Upper lobe of right lung (tissue), 1 donor: ENCODE results near the gene NNMT. TPM values are rescaled to one million over a fixed set of nuclear protein-coding genes. Genes with fewer than 3 reads are reported as not detected.
A peak's percentile ranks its signal among the peaks of the same experiment; 100 is the strongest.

Source experiments
- ATAC-seq: fragments of 200-7000 bp; cut with Tn5 transposase; one replicate; pipeline ENCODE4 v1.9.1; 2020; ENCODE audit warnings: mild to moderate bottlenecking, moderate library complexity
- DNase-seq: peaks from one replicate; pipeline ENCODE4 v3.0.0-alpha.2; 2020
- H3K27ac ChIP-seq: fragments of 200-600 bp; one replicate; pipeline ENCODE4 v1.8.0; 2022
- H3K27me3 ChIP-seq: fragments of 200-600 bp; one replicate; pipeline ENCODE4 v1.8.0; 2022; ENCODE audit warnings: mild to moderate bottlenecking
- H3K36me3 ChIP-seq: fragments of 200-600 bp; one replicate; pipeline ENCODE4 v1.8.0; 2022
- H3K4me1 ChIP-seq: fragments of 200-600 bp; one replicate; pipeline ENCODE4 v1.8.0; 2022
- H3K4me3 ChIP-seq: fragments of 200-600 bp; one replicate; pipeline ENCODE4 v1.8.0; 2022; ENCODE audit warnings: mild to moderate bottlenecking
- H3K9me3 ChIP-seq: fragments of 200-600 bp; one replicate; pipeline ENCODE4 v1.8.0; 2022
- intact Hi-C: fragments of 100-400 bp; cut with DNase I; formaldehyde crosslinking; loops from one replicate; pipeline ENCODE4 v1.11.0; 2022
- total RNA-seq: library from RNA; stranded (reverse); fragmentation: NEBNext Ultra II Directional; extraction: Animal tissue kit (Norgen Biotek cat#: 25700); gene quantifications from one replicate; pipeline ENCODE4 v1.2.1, GENCODE V29; 2021
- TF ChIP-seq, protein P1 (sequence below): fragments of 200-600 bp; IDR thresholded peaks from one replicate; pipeline ENCODE4 v1.8.0; 2022; ENCODE audit warnings: antibody characterized with exemption
- donor health status: DM: no; HTN: yes; CAD: no; lungs with severe emphysema.

NNMT gene
- total RNA-seq, 1 donor from 2014 or later = 349 TPM

DNA sequence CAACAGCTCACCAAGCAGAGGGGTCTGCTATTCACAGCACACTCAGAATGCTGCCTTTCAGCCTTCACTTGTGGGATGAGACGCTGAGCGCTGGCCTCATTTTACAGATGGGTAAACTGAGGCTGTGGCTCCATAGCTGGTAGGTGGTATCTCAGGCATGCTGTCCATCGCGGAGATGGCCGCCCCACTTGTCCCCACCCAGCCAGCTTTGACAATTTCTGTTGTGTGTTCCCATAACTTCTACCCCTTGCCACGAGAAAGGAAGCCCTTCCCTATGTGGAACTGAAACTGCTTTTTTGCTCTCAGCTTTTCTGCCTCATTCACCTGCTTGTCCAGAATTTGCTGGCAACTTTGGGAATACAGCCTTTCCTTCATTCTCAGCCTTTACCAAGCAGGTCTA lies 36.1 kb upstream of the NNMT start:
- TF ChIP-seq, protein P1, sequence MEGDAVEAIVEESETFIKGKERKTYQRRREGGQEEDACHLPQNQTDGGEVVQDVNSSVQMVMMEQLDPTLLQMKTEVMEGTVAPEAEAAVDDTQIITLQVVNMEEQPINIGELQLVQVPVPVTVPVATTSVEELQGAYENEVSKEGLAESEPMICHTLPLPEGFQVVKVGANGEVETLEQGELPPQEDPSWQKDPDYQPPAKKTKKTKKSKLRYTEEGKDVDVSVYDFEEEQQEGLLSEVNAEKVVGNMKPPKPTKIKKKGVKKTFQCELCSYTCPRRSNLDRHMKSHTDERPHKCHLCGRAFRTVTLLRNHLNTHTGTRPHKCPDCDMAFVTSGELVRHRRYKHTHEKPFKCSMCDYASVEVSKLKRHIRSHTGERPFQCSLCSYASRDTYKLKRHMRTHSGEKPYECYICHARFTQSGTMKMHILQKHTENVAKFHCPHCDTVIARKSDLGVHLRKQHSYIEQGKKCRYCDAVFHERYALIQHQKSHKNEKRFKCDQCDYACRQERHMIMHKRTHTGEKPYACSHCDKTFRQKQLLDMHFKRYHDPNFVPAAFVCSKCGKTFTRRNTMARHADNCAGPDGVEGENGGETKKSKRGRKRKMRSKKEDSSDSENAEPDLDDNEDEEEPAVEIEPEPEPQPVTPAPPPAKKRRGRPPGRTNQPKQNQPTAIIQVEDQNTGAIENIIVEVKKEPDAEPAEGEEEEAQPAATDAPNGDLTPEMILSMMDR = no peak

DNA sequence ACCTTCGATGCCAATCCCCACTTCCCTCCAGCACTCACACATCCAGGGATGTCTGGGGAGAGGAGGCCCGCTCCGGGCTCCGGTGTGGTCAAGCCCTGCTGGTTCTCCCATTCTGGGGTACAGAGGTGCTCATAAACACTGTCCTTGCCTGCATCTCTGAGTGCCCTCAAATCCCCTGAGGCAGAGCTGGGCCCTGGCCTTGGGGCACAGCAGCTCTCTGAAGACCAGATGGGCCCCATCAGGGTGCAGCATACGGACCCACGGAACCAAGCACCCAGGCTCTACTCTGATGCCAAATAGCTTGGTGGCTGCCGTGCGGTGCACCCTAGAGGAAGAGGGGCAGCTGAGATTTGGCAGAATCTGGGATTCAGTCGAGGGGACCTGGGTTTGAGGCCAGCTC lies 35.7 kb upstream of the NNMT start:
- Histone ChIP-seq H3K9me3 (no peaks in the 10 kb centered on the region), H3K4me1 (peaks cover 32% of the 10 kb centered on the region), H3K27ac (no peak overlapping the region), H3K27me3 (no peaks in the 10 kb centered on the region), H3K4me3 (no peak overlapping the region), H3K36me3 (peaks cover 7% of the 10 kb centered on the region)
- ATAC-seq (peak; percentile 4), DNase-seq (no peak)
- TF ChIP-seq, protein P1 = no peak
- intact Hi-C loops = loop anchor here (5.0 to 10.0 kb wide), 2 partner anchors 223 to 366 kb away; no protein-coding TSS in a partner anchor

More for the DNA sequence above, 36.1 kb upstream of the NNMT start:
- Histone ChIP-seq H3K36me3 (peaks cover 8% of the 10 kb centered on the region), H3K27ac (peak overlapping the region; percentile 24), H3K9me3 (no peaks in the 10 kb centered on the region), H3K4me3 (no peak overlapping the region), H3K27me3 (no peaks in the 10 kb centered on the region), H3K4me1 (peaks cover 32% of the 10 kb centered on the region)
- intact Hi-C loops = loop anchor here (5.0 to 10.0 kb wide), 2 partner anchors 223 to 365 kb away; no protein-coding TSS in a partner anchor
- ATAC-seq = no peak
- DNase-seq = peak; percentile 51

DNA sequence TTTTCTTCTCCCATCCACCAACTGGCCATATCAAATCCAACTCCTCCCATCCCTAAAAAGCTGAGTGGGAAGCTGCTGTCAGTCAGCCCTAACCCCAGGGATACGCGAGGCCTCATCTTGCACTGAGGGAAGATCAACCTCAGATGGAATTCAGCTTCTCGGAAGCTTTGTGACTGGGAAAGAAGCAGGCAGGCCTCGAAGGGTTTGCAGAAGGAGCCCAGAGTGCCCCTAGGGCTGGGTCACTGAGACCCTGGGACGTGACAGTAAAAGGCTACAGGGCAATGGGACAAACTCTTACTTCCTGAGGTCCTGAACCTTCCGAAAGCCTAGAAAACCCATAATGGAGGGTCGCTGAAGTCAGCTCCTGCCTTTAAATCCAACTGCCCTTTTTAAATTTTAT lies 34.4 kb upstream of the NNMT start:
- TF ChIP-seq, protein P1 = no peak
- Histone ChIP-seq H3K4me3 (no peak overlapping the region), H3K4me1 (peaks cover 25% of the 10 kb centered on the region), H3K36me3 (no peaks in the 10 kb centered on the region), H3K27me3 (no peaks in the 10 kb centered on the region), H3K9me3 (no peaks in the 10 kb centered on the region), H3K27ac (no peak overlapping the region)
- DNase-seq = peak; percentile 40
- intact Hi-C loops = loop anchor here (5.0 to 10.0 kb wide), 2 partner anchors 224 to 367 kb away; no protein-coding TSS in a partner anchor
- ATAC-seq = no peak

DNA sequence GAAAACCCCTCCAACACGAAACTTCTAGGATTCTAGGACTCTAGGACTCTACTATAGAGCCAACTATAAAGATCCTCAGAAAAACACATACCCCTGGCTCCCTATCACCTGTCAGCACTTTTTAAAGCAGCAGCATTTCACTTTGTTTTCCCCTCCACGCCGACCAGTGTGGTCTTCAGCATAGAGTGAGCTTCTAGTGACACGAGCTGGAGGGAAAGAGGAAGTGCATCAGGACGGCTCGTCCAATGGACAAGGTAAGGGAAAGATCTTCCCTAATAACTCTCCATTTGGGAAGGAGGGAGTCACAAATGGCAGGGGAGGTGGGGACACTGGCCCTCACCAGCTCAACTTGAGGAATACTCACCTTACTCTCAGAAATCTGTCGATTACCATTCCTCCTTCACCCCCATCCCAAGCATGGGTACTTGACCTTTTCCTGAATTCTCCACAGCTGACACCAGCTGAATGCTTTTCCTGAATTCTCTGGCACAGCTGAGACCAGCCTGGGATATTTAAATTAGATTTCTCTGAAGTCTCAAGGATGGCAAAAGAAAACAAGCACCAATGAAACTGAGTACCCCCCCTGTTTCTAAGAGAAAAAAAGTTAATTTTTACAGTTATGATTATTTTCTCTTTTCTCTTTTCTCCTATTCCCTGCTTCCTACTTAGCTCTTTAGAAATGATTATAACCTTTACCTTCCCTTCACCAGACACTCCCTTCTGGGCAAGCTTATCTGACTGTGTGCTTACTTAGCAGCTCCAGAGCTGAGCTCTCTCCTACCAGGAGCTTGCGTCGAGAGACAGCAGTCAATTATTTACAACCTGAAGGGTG lies 33.3 kb upstream of the NNMT start:
- intact Hi-C loops = loop anchor here (5.0 to 10.0 kb wide), 2 partner anchors 226 to 368 kb away; no protein-coding TSS in a partner anchor
- Histone ChIP-seq H3K27me3 (no peaks in the 10 kb centered on the region), H3K36me3 (no peaks in the 10 kb centered on the region), H3K4me1 (peaks cover 22% of the 10 kb centered on the region), H3K4me3 (no peak overlapping the region), H3K27ac (no peak overlapping the region), H3K9me3 (no peaks in the 10 kb centered on the region)
- ATAC-seq (peak; percentile 27), DNase-seq (peak; percentile 47)
- TF ChIP-seq, protein P1 = peak; percentile 57

DNA sequence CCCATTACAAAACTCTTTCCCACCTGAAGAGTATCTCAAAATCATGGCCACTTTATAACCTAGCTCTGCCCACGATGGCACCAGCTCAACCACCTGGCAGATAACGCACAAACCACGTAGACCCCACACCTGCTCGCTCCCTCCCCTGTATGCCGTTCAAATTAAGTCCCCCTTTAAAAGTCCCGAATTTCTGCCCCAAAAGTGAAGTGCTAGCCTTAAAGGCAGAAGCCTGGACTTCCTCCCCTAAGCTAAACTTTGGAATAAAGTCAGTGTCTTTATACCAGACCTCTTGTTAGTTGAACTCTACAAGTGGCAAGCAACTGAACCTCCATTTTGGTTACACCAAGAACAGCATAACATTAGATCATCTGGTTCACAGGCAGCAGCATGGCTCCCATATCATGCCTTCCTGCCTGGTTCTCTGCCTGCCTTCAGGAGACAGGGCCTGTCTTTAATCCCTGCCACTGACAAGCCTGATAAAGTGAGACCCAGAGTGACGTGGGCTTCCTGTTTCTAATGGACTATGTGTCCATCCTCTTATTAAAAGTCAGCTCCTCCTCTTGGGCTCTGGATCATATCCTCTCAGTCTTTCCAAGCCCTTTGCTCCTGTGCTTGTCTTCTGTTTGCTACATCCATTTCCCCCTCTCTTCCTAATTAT lies 32.6 kb upstream of the NNMT start:
- ATAC-seq (no peak), DNase-seq (peak; percentile 54)
- TF ChIP-seq, protein P1 = no peak
- intact Hi-C loops = loop anchor here (5.0 to 10.0 kb wide), 2 partner anchors 226 to 369 kb away; no protein-coding TSS in a partner anchor
- Histone ChIP-seq H3K9me3 (no peaks in the 10 kb centered on the region), H3K4me1 (peaks cover 19% of the 10 kb centered on the region), H3K36me3 (no peaks in the 10 kb centered on the region), H3K4me3 (no peak overlapping the region), H3K27me3 (no peaks in the 10 kb centered on the region), H3K27ac (no peak overlapping the region)
